GM12873 (cell line): Measurements from ENCODE around the gene RC3H2.

Experiments
- CTCF ChIP-seq: IDR thresholded peaks from 2 replicates; pipeline ENCODE4 v1.5.1; 2012; ENCODE audit warnings: low read depth, mild to moderate bottlenecking, moderate library complexity, low read length, control low read depth; ENCODE audit not compliant: insufficient read depth; ENCODE audit errors: missing control alignments

RC3H2 gene

GRCh38 chr9:122918310-122918709 lies 13.2 kb upstream of the RC3H2 start:
- TF ChIP-seq CTCF, result no peak

GRCh38 chr9:122912964-122913673 lies 8.0 kb upstream of the RC3H2 start, which contains the start of gene ZBTB6:
TSS of gene ZBTB6 (minus strand) at chr9:122913323. CDS start at chr9:122912072, 1,251 bp downstream.
- TF ChIP-seq CTCF, result no peak

DNA sequence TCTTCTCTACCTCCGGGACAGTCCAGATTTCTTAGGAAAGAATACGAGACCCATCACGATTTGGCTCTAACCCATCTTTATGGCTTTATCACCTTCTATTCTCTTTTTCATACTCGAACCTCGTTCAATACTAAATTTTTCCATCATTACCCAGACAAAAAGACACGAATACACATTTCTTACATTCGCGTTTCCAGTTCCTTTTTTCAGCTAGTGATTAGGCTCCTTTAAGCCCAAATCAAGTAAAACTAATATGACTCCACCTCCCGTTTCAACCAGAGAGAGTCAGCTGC lies 7.5 kb upstream of the RC3H2 start:
- peak; percentile 9 for TF ChIP-seq CTCF

- no peak for TF ChIP-seq CTCF
Measured at GRCh38 chr9:122904466-122904822, 715 bp downstream of the RC3H2 start.

DNA sequence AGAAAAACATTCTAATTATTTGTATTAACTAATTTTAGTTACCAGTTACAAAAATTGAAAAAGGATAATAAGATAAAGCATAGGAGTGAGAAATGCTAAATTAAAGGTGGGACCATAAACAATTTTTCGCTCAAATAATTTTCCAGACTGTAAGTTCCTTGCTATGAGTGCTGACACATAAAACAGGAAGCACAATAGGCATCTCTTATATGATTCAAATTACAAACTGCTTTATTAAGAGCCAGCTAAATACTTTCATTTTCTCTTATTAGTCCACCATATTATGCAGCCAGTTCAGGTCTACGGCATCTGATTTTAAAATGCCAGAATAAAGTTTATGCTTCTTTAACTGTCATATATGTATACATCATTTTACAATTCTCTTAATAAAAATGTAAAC lies 4.4 kb downstream of the RC3H2 start:
- no peak for TF ChIP-seq CTCF

GRCh38 chr9:122897969-122898368 lies 7.2 kb downstream of the RC3H2 start:
- no peak for TF ChIP-seq CTCF

GRCh38 chr9:122888480-122888879 lies 16.7 kb downstream of the RC3H2 start:
- TF ChIP-seq CTCF, result no peak
